Measurements from ENCODE around the gene CLNS1A.

- TF ChIP-seq CTCF (IDR thresholded peaks at IDR 0.05) (no peak), POLR2A (IDR thresholded peaks at IDR 0.05) (no peak)
Measured at GRCh38 chr11:77656362-77656761, 18.8 kb upstream of the CLNS1A start.

Data from heart left ventricle (tissue), 13 donors.